Right lobe of liver (tissue), 4 donors: ENCODE measurements around the gene SCN11A.

Source experiments
- CTCF ChIP-seq, 4 donors: fragments of 200-600 bp in 3 of 4; fragments of 450-650 bp in 1 of 4; IDR thresholded peaks; one replicate each; pipeline versions ENCODE4 v1.5.1 to v1.8.0; 2016 to 2022; ENCODE audit warnings: antibody characterized with exemption in 4 of 4, mild to moderate bottlenecking in 2 of 4
- POLR2A ChIP-seq: fragments of 450-650 bp; IDR thresholded peaks from one replicate; pipeline ENCODE4 v1.6.1; 2017; ENCODE audit warnings: antibody characterized with exemption, mild to moderate bottlenecking
- donor health status: DM: no; HTN: no; CAD: no.
- donor health status: DM: no; HTN: no; CAD: no.
- donor health status: DM: no; HTN: yes; CAD: no.

GRCh38 chr3:39021465-39022285 is 30.1 kb downstream of the SCN11A start:
- TF ChIP-seq CTCF (IDR thresholded peaks at IDR 0.05): no peak
- TF ChIP-seq POLR2A: no peak
